Activated CD8-positive, alpha-beta memory T cell treated with anti-CD3 and anti-CD28 coated beads, Interleukin-2, amount 10 ng/mL, durations not matched to agents 7 days and 5 days (primary cell): Measurements from ENCODE around the gene GLYR1. TPM values are rescaled to one million over a fixed set of nuclear protein-coding genes. Genes with fewer than 3 reads are reported as not detected.
"Not testable (repeated sequence)": the region's sequence is repeated elsewhere in the genome, so short reads cannot be mapped to it uniquely, and the experiment has no call there.

Source experiments
- ATAC-seq: fragments of 150-1000 bp; cut with Tn5 transposase; one replicate; pipeline ENCODE4 v1.10.0; 2021; ENCODE audit warnings: moderate library complexity
- CTCF ChIA-PET: fragments of 350-600 bp; sonication (Branson Sonifier 250); formaldehyde crosslinking; loops from one replicate; lab custom pipeline; 2021; ENCODE audit warnings: antibody characterized with exemption; lab: Charles Lee
- DNase-seq: peaks from one replicate; pipeline ENCODE4 v3.0.0-alpha.2; 2020
- H3K27ac Mint-ChIP-seq: one replicate; pipeline ENCODE4 v1.8.0; 2021; ENCODE audit warnings: mild to moderate bottlenecking, mixed read lengths
- H3K27me3 Mint-ChIP-seq: one replicate; pipeline ENCODE4 v1.8.0; 2021; ENCODE audit warnings: mixed read lengths
- H3K36me3 Mint-ChIP-seq: one replicate; pipeline ENCODE4 v1.8.0; 2021; ENCODE audit warnings: mild to moderate bottlenecking, mixed read lengths
- H3K4me1 Mint-ChIP-seq: one replicate; pipeline ENCODE4 v1.8.0; 2021; ENCODE audit warnings: mixed read lengths
- H3K4me3 Mint-ChIP-seq: one replicate; pipeline ENCODE4 v1.8.0; 2021; ENCODE audit warnings: mild to moderate bottlenecking, moderate library complexity, mixed read lengths
- H3K9me3 Mint-ChIP-seq: one replicate; pipeline ENCODE4 v1.8.0; 2022; ENCODE audit warnings: low read depth, mixed read lengths
- total RNA-seq, 2 experiments: library from RNA; stranded (reverse); gene quantifications; one replicate each; pipeline ENCODE4 v1.2.3, GENCODE V29; 2021

The GLYR1 gene
- total RNA-seq, 2 experiments from 2014 or later, result 85.2 to 109 TPM

- H3K9me3 Mint-ChIP-seq, result no peaks in the 10 kb centered on the region
- no peak within 1 kb of the TSS for H3K4me3 Mint-ChIP-seq
- H3K36me3 Mint-ChIP-seq, result no peaks in the 10 kb centered on the region
- no peak within 1 kb of the TSS for H3K27ac Mint-ChIP-seq
- H3K4me1 Mint-ChIP-seq, result peaks cover 6% of the 10 kb centered on the region
- CTCF ChIA-PET, result no interaction called here
- ATAC-seq (no peak), DNase-seq (no peak)
- no peaks in the 10 kb centered on the region for H3K27me3 Mint-ChIP-seq
These were observed 51.8 kb downstream of the GLYR1 start, which contains the start of gene SMIM22 for GRCh38 chr16:4795181-4795827. TSS of gene SMIM22 (plus strand) at chr16:4795369. CDS start at chr16:4795735, 366 bp downstream.

DNA sequence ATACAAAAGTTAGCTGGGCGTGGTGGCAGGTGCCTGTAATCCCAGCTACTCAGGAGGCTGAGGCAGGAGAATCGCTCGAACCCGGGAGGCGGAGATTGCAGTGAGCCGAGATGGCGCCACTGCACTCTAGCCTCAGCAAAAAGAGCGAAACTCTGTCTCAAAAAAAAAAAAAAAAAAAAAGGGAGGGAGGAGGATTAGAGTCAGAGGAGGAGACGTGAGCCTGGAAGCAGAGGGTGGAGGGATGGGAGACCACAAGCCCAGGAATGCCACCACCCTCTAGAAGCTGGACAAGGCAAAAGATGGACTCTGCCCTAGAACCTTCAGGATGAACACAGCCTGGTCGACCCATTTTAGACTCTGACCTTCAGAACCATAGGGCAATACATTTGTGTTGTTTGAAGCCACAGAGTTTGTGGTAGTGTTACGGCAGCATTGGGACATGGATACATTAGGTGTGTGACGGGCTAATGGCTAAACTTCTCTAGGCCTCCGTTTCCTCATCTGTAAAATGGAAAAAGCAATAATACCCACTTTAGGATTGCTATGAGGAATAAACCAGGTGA, 54.1 kb downstream of the GLYR1 start:
- ATAC-seq, result no peak
- H3K36me3 Mint-ChIP-seq, result no peaks in the 10 kb centered on the region
- no peak overlapping the region for H3K27ac Mint-ChIP-seq
- peaks cover 6% of the 10 kb centered on the region for H3K4me1 Mint-ChIP-seq
- no peaks in the 10 kb centered on the region for H3K27me3 Mint-ChIP-seq
- CTCF ChIA-PET, result no interaction called here
- H3K9me3 Mint-ChIP-seq, result no peaks in the 10 kb centered on the region
- DNase-seq, result no peak
- H3K4me3 Mint-ChIP-seq, result no peak overlapping the region

GRCh38 chr16:4790871-4791270, 56.2 kb downstream of the GLYR1 start:
- peaks cover 6% of the 10 kb centered on the region for H3K4me1 Mint-ChIP-seq
- H3K27ac Mint-ChIP-seq, result no peak overlapping the region
- DNase-seq (no peak), ATAC-seq (no peak)
- CTCF ChIA-PET, result no interaction called here
- no peak overlapping the region for H3K4me3 Mint-ChIP-seq
- H3K36me3 Mint-ChIP-seq, result no peaks in the 10 kb centered on the region
- no peaks in the 10 kb centered on the region for H3K9me3 Mint-ChIP-seq
- no peaks in the 10 kb centered on the region for H3K27me3 Mint-ChIP-seq

- Mint-ChIP-seq H3K27ac (no peak overlapping the region), H3K9me3 (no peaks in the 10 kb centered on the region), H3K4me1 (peaks cover 6% of the 10 kb centered on the region), H3K4me3 (no peak overlapping the region), H3K36me3 (no peaks in the 10 kb centered on the region), H3K27me3 (no peaks in the 10 kb centered on the region)
- CTCF ChIA-PET, result no interaction called here
- no peak for ATAC-seq
- DNase-seq, result no peak
These were observed 56.8 kb downstream of the GLYR1 start for GRCh38 chr16:4790261-4790660.

DNA sequence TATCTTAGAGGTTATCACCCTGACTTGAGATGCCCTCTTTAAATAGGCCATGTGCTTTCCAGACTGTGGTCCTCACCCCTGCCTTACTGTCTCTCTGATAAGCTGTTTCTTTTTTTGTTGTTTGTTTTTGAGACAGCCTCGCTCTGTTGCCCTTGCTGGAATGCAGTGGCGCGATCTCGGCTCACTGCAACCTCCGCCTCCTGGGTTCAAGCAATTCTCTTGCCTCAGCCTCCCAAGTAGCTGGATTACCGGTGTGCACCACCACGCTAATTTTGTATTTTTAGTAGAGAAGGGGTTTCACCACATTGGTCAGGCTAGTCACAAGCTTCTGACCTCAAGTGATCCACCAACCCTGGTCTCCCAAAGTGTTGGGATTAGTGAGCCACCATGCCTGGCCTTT, 58.2 kb downstream of the GLYR1 start:
- peaks cover 6% of the 10 kb centered on the region for H3K4me1 Mint-ChIP-seq
- no peak for ATAC-seq
- H3K27me3 Mint-ChIP-seq, result no peaks in the 10 kb centered on the region
- DNase-seq, result no peak
- H3K4me3 Mint-ChIP-seq, result no peak overlapping the region
- no peaks in the 10 kb centered on the region for H3K9me3 Mint-ChIP-seq
- CTCF ChIA-PET, result interaction anchor here (1.0 kb wide), 1 partner anchor 14 kb away, joined by 3 read pairs; the partner anchor contains the start of gene ROGDI
- H3K27ac Mint-ChIP-seq, result no peak overlapping the region
- H3K36me3 Mint-ChIP-seq, result no peaks in the 10 kb centered on the region

GRCh38 chr16:4788489-4788889, 58.6 kb downstream of the GLYR1 start:
- CTCF ChIA-PET, result interaction anchor here (1.0 kb wide), 1 partner anchor 14 kb away, joined by 3 read pairs; the partner anchor contains the start of gene ROGDI
- no peak overlapping the region for H3K4me3 Mint-ChIP-seq
- H3K9me3 Mint-ChIP-seq, result no peaks in the 10 kb centered on the region
- H3K27me3 Mint-ChIP-seq, result no peaks in the 10 kb centered on the region
- H3K27ac Mint-ChIP-seq, result no peak overlapping the region
- H3K4me1 Mint-ChIP-seq, result peaks cover 6% of the 10 kb centered on the region
- no peak for ATAC-seq
- H3K36me3 Mint-ChIP-seq, result no peaks in the 10 kb centered on the region
- no peak for DNase-seq

GRCh38 chr16:4787627-4788482, 59.2 kb downstream of the GLYR1 start, which contains the start of gene SEPTIN12:
TSS of gene SEPTIN12 (minus strand) at chr16:4788345. CDS start at chr16:4787645, 700 bp downstream.
- Mint-ChIP-seq H3K36me3 (no peaks in the 10 kb centered on the region), H3K4me1 (peaks cover 6% of the 10 kb centered on the region), H3K27ac (no peak within 1 kb of the TSS), H3K4me3 (no peak within 1 kb of the TSS), H3K27me3 (no peaks in the 10 kb centered on the region), H3K9me3 (no peaks in the 10 kb centered on the region)
- DNase-seq (no peak), ATAC-seq (no peak)
- CTCF ChIA-PET, result no interaction called here

- Mint-ChIP-seq H3K36me3 (no peaks in the 10 kb centered on the region), H3K27ac (no peak overlapping the region), H3K4me3 (no peak overlapping the region), H3K9me3 (no peaks in the 10 kb centered on the region), H3K4me1 (peaks cover 6% of the 10 kb centered on the region), H3K27me3 (no peaks in the 10 kb centered on the region)
- ATAC-seq, result no peak
- no peak for DNase-seq
- CTCF ChIA-PET, result interaction anchor here (1.0 kb wide), 1 partner anchor 53 kb away, joined by 3 read pairs; the partner anchor contains the start of genes ANKS3 and DNAAF8
These were observed 60.0 kb downstream of the GLYR1 start for GRCh38 chr16:4787068-4787467.

GRCh38 chr16:4785758-4786433, 61.2 kb downstream of the GLYR1 start:
- H3K36me3 Mint-ChIP-seq, result no peaks in the 10 kb centered on the region
- CTCF ChIA-PET, result interaction anchor here (1.0 kb wide), 1 partner anchor 51 kb away, joined by 3 read pairs; the partner anchor contains the start of genes ANKS3 and DNAAF8
- ATAC-seq, result no peak

GRCh38 chr16:4784444-4784987, 62.6 kb downstream of the GLYR1 start:
- ATAC-seq, H3K4me1 Mint-ChIP-seq, H3K4me3 Mint-ChIP-seq, CTCF ChIA-PET, H3K9me3 Mint-ChIP-seq, H3K27ac Mint-ChIP-seq, H3K36me3 Mint-ChIP-seq, DNase-seq, H3K27me3 Mint-ChIP-seq: not testable (repeated sequence)

More at GRCh38 chr16:4785758-4786433, 61.2 kb downstream of the GLYR1 start:
- Mint-ChIP-seq H3K4me3 (no peak overlapping the region), H3K27me3 (no peaks in the 10 kb centered on the region), H3K4me1 (peaks cover under 1% of the 10 kb centered on the region), H3K9me3 (no peaks in the 10 kb centered on the region), H3K27ac (no peak overlapping the region)
- no peak for DNase-seq

DNA sequence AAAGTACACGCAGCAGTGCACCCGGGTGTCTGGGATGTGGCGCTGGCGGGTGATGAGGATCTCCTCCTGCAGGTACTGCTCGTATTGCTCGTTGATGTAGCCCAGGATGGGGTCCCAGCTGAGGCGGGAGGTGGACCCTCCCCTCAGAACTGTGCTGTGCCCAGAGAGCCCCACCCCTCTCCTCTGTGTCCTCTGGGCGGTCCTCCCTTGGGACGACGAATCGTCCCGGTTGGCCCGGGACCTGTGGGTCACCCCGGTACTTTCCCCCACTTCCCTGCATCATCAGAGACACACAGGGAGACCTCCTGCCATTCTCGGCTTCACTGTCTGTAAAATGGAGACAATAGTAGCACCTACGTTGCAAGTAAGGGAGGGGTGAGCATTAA, 63.1 kb downstream of the GLYR1 start:
- no peaks in the 10 kb centered on the region for H3K36me3 Mint-ChIP-seq
- CTCF ChIA-PET, result no interaction called here
- no peaks in the 10 kb centered on the region for H3K4me1 Mint-ChIP-seq
- H3K4me3 Mint-ChIP-seq, result no peak overlapping the region
- H3K27me3 Mint-ChIP-seq, result no peaks in the 10 kb centered on the region
- H3K27ac Mint-ChIP-seq, result no peak overlapping the region
- H3K9me3 Mint-ChIP-seq, result no peaks in the 10 kb centered on the region
- no peak for DNase-seq
- ATAC-seq, result no peak

DNA sequence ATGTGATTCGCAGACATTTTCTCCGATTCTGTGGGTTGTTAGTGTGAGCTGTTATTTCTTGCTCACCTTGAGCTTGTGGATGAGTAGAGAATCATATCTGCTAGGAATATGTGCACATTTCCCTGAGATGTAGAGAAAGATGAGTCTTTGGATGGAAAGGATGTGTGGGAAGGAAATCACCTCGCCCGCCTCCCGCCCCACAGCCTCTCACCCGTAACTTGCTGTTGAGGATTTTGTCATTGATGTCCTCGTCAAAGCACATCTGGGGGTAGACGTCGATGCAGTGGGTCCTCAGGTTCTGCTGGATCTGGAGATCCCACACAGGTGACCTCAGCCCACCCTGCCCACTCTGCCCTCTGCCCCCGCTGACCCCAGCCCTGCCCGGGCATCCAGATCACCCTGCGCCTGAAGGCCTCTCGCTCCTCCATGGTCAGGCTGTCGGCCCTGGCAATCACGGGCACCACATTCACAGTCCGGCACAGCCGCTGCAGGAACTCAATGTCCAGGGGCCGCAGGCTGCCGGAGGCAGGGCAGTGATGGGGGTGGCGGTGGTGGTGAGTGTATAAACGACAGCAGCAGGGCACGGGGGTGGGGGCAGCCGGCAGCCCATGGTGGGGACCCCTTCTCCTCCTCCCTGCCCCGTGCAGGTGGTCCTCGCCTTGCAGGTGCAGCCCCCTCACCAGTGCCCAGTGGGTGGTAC, 63.7 kb downstream of the GLYR1 start:
- Mint-ChIP-seq H3K36me3 (no peaks in the 10 kb centered on the region), H3K4me3 (no peak overlapping the region)
- no peak for ATAC-seq

More for the DNA sequence above, 63.7 kb downstream of the GLYR1 start:
- no peak for DNase-seq
- CTCF ChIA-PET, result no interaction called here
- Mint-ChIP-seq H3K27ac (no peak overlapping the region), H3K27me3 (no peaks in the 10 kb centered on the region), H3K9me3 (no peaks in the 10 kb centered on the region), H3K4me1 (no peaks in the 10 kb centered on the region)
